ENCODE results near the gene NUFIP2.
A peak's percentile ranks its signal among the peaks of the same experiment; 100 is the strongest.

Gene NUFIP2

GRCh38 chr17:29242051-29242450, 51.9 kb downstream of the NUFIP2 start:
- no peak overlapping the region for H3K4me3 ChIP-seq
- H3K36me3 ChIP-seq: no peaks in the 10 kb centered on the region
- no peak overlapping the region for H3K27ac ChIP-seq
- no peaks in the 10 kb centered on the region for H3K27me3 ChIP-seq
- no peaks in the 10 kb centered on the region for H3K9me3 ChIP-seq
- intact Hi-C loops (cut with DNase I; ENCODE audit: low total_unique reads): no loop called here
- DNase-seq: no peak
- no peak for TF ChIP-seq CTCF (IDR thresholded peaks at IDR 0.05)
- H3K4me1 ChIP-seq: peaks cover 0 to 16% (median 12%) of the 10 kb centered on the region in 4 donors

- TF ChIP-seq CTCF (IDR thresholded peaks at IDR 0.05): no peak
- intact Hi-C loops (cut with DNase I; ENCODE audit: low total_unique reads): no loop called here
- no peaks in the 10 kb centered on the region for H3K9me3 ChIP-seq
- peak overlapping the region; percentile 47 to 49 for H3K27ac ChIP-seq
- no peaks in the 10 kb centered on the region for H3K36me3 ChIP-seq
- H3K4me3 ChIP-seq: no peak overlapping the region
- no peaks in the 10 kb centered on the region for H3K27me3 ChIP-seq
- peaks cover 0 to 16% (median 12%) of the 10 kb centered on the region in 4 donors for H3K4me1 ChIP-seq
- DNase-seq: peak; percentile 78 to 85
Observed at GRCh38 chr17:29240968-29241963, 52.7 kb downstream of the NUFIP2 start.

GRCh38 chr17:29240477-29240876, 53.5 kb downstream of the NUFIP2 start:
- H3K36me3 ChIP-seq: no peaks in the 10 kb centered on the region
- no peaks in the 10 kb centered on the region for H3K27me3 ChIP-seq
- no peaks in the 10 kb centered on the region for H3K9me3 ChIP-seq
- intact Hi-C loops (cut with DNase I; ENCODE audit: low total_unique reads): no loop called here
- no peak for DNase-seq
- TF ChIP-seq CTCF (IDR thresholded peaks at IDR 0.05): no peak
- H3K4me3 ChIP-seq: no peak overlapping the region
- peaks cover 0 to 16% (median 12%) of the 10 kb centered on the region in 4 donors for H3K4me1 ChIP-seq
- peak overlapping the region; percentile 47 to 49 for H3K27ac ChIP-seq

GRCh38 chr17:29238133-29238850, 55.7 kb downstream of the NUFIP2 start:
- peak in 1 of 2 donors; percentile 39 for DNase-seq
- Histone ChIP-seq H3K36me3 (no peaks in the 10 kb centered on the region), H3K9me3 (no peaks in the 10 kb centered on the region), H3K27ac (no peak overlapping the region), H3K4me3 (no peak overlapping the region), H3K4me1 (peaks cover 0 to 16% (median 12%) of the 10 kb centered on the region in 4 donors), H3K27me3 (no peaks in the 10 kb centered on the region)
- intact Hi-C loops (cut with DNase I; ENCODE audit: low total_unique reads): no loop called here
- no peak for TF ChIP-seq CTCF (IDR thresholded peaks at IDR 0.05)

GRCh38 chr17:29237476-29238132, 56.3 kb downstream of the NUFIP2 start:
- intact Hi-C loops (cut with DNase I; ENCODE audit: low total_unique reads): no loop called here
- H3K27ac ChIP-seq: no peak overlapping the region

More at GRCh38 chr17:29237476-29238132, 56.3 kb downstream of the NUFIP2 start:
- no peak for DNase-seq
- no peak for TF ChIP-seq CTCF (IDR thresholded peaks at IDR 0.05)
- Histone ChIP-seq H3K4me1 (peaks cover 0 to 16% (median 12%) of the 10 kb centered on the region in 4 donors), H3K36me3 (no peaks in the 10 kb centered on the region), H3K4me3 (no peak overlapping the region), H3K27me3 (no peaks in the 10 kb centered on the region), H3K9me3 (no peaks in the 10 kb centered on the region)
